Mucosa of gallbladder (tissue), 1 donor: ENCODE results near the gene VKORC1. TPM values are rescaled to one million over a fixed set of nuclear protein-coding genes. Genes with fewer than 3 reads are reported as not detected.

ENCODE experiments used
- DNase-seq: peaks from one replicate; pipeline ENCODE4 v3.0.0-alpha.2; 2020; ENCODE audit warnings: low spot score
- total RNA-seq: library from RNA; stranded (reverse); gene quantifications from one replicate; pipeline ENCODE4 v1.2.1, GENCODE V29; 2021
- donor health status: DM: no; HTN: no; CAD: no.

VKORC1 gene
- total RNA-seq, 1 donor from 2014 or later, result 100 TPM

DNA sequence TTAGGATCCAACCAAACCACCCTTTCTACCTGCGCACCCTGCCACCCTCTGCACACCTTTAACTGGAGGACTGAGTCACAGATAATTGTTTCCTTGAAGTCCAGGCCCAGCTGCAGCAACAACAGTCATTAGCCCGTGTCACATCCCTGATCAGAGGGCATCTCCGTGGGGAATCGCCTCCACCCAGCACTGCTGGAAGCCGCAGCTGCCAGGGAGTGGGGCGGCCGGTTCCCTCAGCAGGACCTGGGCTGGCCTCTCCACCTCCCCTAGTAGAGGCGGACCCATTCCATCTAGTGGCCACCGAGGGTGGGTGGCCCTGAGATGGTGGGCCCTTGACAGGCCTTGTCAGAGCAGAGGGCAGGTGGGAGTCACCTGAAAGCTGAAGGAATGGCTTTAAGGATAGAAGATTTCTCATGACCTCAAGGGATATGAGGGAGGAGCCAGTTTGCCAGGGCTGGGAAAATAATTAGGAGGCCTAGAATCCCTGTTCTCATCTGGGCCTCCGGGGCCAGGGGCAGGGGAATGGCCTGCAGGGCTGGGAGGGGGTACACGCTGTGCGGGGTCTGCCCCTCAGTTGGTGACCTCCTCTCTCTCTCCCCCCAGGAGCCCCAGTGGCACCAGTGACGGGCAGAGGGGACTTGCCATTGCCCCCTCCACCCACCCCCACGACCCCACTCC lies 12.1 kb downstream of the VKORC1 start:
- DNase-seq, result no peak

GRCh38 chr16:31081428-31082351 lies 12.9 kb downstream of the VKORC1 start:
- no peak for DNase-seq

DNA sequence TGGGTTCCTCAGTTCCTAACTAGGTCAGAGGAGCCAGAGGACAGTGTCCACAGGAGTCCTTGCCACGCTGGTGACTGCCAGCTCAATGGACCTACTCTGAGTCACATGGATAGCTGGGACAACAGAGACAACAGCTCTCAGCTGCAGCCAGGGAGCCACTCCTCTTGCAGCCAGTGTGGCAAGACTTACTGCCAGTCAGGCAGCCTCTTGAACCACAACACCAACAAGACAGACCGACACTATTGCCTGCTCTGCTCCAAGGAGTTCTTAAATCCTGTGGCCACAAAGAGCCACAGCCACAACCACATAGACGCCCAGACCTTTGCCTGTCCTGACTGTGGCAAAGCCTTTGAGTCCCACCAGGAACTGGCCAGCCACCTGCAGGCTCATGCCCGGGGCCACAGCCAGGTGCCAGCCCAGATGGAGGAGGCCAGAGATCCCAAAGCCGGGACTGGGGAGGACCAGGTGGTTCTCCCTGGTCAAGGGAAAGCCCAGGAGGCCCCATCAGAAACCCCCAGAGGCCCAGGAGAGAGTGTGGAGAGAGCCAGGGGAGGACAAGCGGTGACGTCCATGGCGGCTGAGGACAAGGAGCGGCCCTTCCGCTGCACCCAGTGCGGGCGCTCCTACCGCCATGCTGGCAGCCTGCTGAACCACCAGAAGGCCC lies 13.7 kb downstream of the VKORC1 start:
- no peak for DNase-seq

DNA sequence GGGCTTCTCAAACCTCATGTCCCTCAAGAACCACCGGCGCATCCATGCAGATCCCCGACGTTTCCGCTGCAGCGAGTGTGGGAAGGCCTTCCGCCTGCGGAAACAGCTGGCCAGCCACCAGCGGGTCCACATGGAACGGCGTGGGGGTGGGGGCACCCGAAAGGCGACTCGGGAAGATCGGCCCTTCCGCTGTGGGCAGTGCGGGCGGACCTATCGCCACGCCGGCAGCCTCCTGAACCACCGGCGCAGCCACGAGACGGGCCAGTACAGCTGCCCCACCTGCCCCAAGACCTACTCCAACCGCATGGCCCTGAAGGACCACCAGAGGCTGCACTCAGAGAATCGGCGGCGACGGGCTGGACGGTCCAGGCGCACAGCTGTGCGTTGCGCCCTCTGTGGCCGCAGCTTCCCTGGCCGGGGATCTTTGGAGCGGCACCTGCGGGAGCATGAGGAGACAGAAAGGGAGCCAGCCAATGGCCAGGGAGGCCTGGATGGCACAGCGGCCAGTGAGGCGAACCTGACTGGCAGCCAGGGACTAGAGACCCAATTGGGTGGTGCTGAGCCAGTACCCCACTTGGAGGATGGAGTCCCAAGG lies 14.5 kb downstream of the VKORC1 start:
- no peak for DNase-seq

- DNase-seq, result no peak
These were observed 15.2 kb downstream of the VKORC1 start for GRCh38 chr16:31079342-31079944.

DNA sequence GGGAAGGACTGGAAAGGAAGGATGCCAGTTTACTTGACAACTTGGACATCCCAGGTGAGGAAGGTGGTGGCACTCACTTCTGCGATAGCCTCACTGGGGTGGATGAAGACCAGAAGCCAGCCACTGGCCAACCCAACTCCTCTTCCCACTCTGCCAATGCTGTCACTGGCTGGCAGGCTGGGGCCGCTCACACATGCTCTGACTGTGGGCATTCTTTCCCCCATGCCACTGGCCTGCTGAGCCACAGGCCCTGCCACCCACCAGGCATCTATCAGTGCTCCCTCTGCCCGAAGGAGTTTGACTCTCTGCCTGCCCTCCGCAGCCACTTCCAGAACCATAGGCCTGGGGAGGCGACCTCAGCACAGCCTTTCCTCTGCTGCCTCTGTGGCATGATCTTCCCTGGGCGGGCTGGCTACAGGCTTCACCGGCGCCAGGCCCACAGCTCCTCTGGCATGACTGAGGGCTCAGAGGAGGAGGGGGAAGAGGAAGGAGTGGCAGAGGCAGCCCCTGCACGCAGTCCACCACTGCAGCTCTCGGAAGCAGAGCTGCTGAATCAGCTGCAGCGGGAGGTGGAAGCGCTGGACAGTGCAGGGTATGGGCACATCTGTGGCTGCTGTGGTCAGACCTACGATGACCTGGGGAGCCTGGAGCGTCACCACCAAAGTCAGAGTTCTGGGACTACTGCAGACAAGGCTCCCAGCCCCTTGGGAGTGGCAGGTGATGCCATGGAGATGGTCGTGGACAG lies 15.8 kb downstream of the VKORC1 start:
- DNase-seq, result no peak

GRCh38 chr16:31077592-31078396 lies 16.8 kb downstream of the VKORC1 start:
- no peak for DNase-seq

DNA sequence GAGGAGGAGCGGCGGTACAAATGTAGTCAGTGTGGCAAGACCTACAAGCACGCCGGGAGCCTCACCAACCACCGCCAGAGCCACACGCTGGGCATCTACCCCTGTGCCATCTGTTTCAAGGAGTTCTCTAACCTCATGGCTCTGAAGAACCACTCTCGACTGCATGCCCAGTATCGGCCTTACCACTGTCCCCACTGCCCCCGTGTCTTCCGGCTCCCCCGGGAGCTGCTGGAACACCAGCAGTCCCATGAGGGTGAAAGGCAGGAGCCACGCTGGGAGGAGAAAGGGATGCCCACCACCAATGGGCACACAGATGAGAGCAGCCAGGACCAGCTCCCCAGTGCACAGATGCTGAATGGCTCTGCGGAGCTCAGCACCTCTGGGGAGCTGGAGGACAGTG lies 17.6 kb downstream of the VKORC1 start:
- DNase-seq, result no peak

- no peak for DNase-seq
These were observed 18.3 kb downstream of the VKORC1 start for GRCh38 chr16:31076319-31076718.

- no peak for DNase-seq
These were observed 19.8 kb downstream of the VKORC1 start for GRCh38 chr16:31074814-31075183.

DNA sequence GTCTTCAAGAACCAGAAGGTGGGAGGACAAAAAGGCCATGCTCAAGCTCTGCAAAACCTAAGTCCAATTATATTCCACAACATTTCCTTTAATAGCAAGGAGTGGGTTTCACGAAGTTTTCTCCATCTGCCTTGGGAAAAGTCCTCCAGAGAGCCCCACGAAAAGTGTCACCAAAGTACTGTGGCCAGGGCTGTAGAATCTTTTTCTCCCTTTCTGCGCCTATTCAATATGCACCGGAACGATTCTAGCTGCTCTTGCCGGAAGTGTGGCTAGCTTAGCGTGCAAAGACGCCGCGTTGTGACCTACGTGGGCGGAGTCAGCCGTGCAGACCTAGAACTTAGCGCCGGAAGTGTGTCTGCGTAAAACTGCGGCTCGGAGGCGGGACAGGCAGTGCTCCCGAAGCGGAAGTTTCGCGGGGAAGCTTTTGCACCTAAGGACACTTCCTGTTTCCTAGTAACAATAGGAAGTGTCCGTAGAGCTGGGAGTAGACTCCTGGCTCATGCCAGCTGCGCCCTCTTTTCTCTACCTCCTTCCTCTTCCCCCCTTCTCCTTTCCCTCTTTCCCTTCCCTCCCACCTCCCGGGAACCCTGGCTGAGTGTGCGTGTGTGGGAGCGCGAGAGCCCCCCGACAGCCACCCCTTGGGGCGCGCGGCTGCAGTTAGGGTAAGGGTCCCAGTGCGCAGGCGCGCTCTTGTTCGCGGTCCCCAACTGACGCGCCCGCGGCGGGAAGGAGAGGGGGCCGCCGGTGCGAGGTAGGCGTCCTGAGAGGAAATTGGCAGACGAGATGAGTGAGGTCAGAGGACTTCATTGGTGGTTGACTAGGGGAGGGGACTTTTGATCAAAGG lies 20.4 kb downstream of the VKORC1 start, which contains the start of the genes ZNF646 and ZNF668:
Gene ZNF646, plus strand, starts transcription at position 453 of the 844 bp plus-strand sequence. CDS start 1,903 bp downstream, outside the sequence.
Gene ZNF668, minus strand, starts transcription at position 271 of the 844 bp plus-strand sequence. CDS start 9,781 bp downstream, outside the sequence.
- peak; percentile 98 for DNase-seq

- peak; percentile 91 for DNase-seq
These were observed 21.2 kb downstream of the VKORC1 start for GRCh38 chr16:31073142-31073969.

GRCh38 chr16:31072540-31073141 lies 22.0 kb downstream of the VKORC1 start:
- DNase-seq, result no peak

DNA sequence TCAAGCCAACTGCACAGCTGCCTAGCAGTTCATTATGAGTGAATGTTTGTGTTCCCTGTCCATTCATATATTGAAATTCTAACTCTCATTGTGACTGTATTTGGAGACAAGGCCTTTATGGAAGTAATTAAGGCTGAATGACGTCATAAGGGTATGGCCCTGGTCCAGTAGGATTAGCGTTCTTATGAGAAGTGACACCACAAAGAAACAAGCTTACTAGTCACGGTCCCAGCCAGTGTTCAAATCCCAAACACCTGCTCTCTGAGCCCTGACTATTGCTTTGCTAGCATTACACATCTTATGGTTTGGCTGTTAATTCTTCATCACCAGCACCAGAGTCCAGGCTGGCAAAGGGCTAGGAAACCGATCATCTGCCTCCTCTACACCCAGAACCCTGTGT lies 22.7 kb downstream of the VKORC1 start:
- no peak for DNase-seq

- DNase-seq, result no peak
These were observed 27.3 kb downstream of the VKORC1 start for GRCh38 chr16:31067342-31067741.

DNA sequence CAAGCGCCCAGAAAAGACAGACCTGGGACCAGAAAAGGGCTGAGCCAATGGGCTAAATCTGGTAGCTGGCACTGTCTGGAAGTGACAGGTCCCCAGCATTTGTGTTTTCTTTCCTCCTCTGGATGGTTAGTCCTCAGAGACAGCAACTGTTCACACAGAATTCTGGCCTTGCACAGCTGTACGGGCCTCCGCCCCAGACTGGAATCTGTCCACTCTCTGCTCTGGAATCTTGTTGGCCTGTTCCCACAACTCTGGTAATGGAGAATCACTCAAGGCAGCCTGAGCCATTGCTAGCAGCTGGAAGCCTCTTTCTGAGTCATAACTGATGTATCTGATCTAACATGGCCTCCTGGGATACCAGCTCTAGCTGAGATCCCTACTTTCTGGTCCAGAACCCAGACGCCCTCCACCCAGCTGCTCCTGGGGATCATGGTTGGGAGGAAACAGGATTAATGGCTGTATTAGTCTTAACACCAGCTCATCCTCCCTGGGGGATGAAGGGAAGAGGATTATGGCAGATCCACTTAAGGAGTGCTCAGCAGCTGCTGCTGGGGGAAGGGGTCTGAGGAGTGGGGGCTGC lies 29.6 kb downstream of the VKORC1 start:
- no peak for DNase-seq
